ENCODE measurements around the gene MTG2. TPM values are rescaled to one million over a fixed set of nuclear protein-coding genes. Genes with fewer than 3 reads are reported as not detected.

Gene MTG2
- polyA plus RNA-seq, 1 of the 3 experiments (the other 2 are of a cell fraction), result 42.9 TPM

DNA sequence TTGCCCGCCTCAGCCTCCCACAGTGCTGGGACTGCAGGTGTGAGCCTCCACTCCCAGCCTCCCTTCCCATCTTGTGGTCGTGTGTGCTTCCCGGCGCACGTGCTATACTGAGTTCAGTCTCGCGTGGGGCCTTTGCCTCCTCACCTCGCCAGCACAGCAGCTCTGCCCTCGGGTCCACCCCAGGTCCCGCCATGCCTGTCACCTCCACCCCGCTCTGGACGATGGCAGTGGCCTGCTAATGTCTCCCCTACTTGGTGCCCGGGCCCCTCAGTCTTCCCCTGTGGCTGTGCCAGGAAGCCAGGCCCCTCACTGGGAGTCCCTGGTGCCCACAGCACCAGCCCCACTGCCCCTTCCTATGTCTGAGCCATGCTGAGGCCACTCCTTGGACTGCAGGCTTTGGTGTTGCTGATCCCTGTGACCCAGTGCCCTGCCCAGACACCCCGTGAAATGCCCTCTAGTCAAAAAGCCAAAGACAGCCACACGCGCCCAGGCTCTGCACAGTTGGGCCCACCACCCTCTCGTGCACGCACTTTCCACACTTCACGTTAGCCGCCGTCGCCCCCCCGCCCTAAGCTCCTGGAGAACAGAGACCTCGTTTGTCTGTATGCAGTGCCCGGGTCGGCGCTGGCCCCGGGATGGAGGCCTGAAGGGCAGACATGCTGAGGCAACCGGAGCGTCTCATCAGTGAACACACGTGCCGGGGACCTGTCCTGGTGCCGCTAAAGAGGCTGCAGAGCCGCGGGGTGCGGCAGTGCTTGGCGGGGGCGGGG, 23.0 kb downstream of the MTG2 start:
- H3K27me3 ChIP-seq (ENCODE audit: insufficient read depth), result no peaks in the 10 kb centered on the region
- 97% methylated on average over 25 of the region's 38 CpGs for WGBS (ENCODE audit: low lambda C conversion rate)
- no peak for TF ChIP-seq FOXJ3 (CRISPR knock-in tag; IDR thresholded peaks at IDR 0.05)
- TF ChIP-seq TCF12 (IDR thresholded peaks at IDR 0.05), result no peak
- TF ChIP-seq, protein P1, sequence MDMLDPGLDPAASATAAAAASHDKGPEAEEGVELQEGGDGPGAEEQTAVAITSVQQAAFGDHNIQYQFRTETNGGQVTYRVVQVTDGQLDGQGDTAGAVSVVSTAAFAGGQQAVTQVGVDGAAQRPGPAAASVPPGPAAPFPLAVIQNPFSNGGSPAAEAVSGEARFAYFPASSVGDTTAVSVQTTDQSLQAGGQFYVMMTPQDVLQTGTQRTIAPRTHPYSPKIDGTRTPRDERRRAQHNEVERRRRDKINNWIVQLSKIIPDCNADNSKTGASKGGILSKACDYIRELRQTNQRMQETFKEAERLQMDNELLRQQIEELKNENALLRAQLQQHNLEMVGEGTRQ (IDR thresholded peaks at IDR 0.05; ENCODE audit: borderline replicate concordance, low read depth, low read length), result no peak
- no peak for TF ChIP-seq FOSL2 (IDR thresholded peaks at IDR 0.05; ENCODE audit: borderline replicate concordance, low read depth)
- no peak for TF ChIP-seq MXI1 (IDR thresholded peaks at IDR 0.05; ENCODE audit: low read depth, low read length)
- no peak for TF ChIP-seq RXRA (IDR thresholded peaks at IDR 0.05; ENCODE audit: borderline replicate concordance, low read depth)
- TF ChIP-seq NFIC (IDR thresholded peaks at IDR 0.05; ENCODE audit: borderline replicate concordance), result no peak
- TF ChIP-seq POLR2AphosphoS5 (IDR thresholded peaks at IDR 0.05; ENCODE audit: low read depth, low read length), result no peak
- TF ChIP-seq GABPA (IDR thresholded peaks at IDR 0.05; ENCODE audit: low read depth), result no peak
- TF ChIP-seq, protein P2, sequence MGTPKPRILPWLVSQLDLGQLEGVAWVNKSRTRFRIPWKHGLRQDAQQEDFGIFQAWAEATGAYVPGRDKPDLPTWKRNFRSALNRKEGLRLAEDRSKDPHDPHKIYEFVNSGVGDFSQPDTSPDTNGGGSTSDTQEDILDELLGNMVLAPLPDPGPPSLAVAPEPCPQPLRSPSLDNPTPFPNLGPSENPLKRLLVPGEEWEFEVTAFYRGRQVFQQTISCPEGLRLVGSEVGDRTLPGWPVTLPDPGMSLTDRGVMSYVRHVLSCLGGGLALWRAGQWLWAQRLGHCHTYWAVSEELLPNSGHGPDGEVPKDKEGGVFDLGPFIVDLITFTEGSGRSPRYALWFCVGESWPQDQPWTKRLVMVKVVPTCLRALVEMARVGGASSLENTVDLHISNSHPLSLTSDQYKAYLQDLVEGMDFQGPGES (IDR thresholded peaks at IDR 0.05; ENCODE audit: low read depth, low read length), result no peak
- TF ChIP-seq CHD2 (IDR thresholded peaks at IDR 0.05; ENCODE audit: low read length, partially characterized antibody), result no peak
- TF ChIP-seq, protein P3, sequence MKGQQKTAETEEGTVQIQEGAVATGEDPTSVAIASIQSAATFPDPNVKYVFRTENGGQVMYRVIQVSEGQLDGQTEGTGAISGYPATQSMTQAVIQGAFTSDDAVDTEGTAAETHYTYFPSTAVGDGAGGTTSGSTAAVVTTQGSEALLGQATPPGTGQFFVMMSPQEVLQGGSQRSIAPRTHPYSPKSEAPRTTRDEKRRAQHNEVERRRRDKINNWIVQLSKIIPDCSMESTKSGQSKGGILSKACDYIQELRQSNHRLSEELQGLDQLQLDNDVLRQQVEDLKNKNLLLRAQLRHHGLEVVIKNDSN (IDR thresholded peaks at IDR 0.05; ENCODE audit: borderline replicate concordance, low read depth), result no peak
- TF ChIP-seq NRF1 (IDR thresholded peaks at IDR 0.05; ENCODE audit: low read depth, low read length), result no peak
- TF ChIP-seq GATA2 (CRISPR knock-in tag; IDR thresholded peaks at IDR 0.05), result no peak
- TF ChIP-seq, protein P4, sequence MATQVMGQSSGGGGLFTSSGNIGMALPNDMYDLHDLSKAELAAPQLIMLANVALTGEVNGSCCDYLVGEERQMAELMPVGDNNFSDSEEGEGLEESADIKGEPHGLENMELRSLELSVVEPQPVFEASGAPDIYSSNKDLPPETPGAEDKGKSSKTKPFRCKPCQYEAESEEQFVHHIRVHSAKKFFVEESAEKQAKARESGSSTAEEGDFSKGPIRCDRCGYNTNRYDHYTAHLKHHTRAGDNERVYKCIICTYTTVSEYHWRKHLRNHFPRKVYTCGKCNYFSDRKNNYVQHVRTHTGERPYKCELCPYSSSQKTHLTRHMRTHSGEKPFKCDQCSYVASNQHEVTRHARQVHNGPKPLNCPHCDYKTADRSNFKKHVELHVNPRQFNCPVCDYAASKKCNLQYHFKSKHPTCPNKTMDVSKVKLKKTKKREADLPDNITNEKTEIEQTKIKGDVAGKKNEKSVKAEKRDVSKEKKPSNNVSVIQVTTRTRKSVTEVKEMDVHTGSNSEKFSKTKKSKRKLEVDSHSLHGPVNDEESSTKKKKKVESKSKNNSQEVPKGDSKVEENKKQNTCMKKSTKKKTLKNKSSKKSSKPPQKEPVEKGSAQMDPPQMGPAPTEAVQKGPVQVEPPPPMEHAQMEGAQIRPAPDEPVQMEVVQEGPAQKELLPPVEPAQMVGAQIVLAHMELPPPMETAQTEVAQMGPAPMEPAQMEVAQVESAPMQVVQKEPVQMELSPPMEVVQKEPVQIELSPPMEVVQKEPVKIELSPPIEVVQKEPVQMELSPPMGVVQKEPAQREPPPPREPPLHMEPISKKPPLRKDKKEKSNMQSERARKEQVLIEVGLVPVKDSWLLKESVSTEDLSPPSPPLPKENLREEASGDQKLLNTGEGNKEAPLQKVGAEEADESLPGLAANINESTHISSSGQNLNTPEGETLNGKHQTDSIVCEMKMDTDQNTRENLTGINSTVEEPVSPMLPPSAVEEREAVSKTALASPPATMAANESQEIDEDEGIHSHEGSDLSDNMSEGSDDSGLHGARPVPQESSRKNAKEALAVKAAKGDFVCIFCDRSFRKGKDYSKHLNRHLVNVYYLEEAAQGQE (IDR thresholded peaks at IDR 0.05; ENCODE audit: low read depth, low read length), result no peak
- TF ChIP-seq RFX5 (IDR thresholded peaks at IDR 0.05; ENCODE audit: low read length), result no peak
- TF ChIP-seq, protein P5, sequence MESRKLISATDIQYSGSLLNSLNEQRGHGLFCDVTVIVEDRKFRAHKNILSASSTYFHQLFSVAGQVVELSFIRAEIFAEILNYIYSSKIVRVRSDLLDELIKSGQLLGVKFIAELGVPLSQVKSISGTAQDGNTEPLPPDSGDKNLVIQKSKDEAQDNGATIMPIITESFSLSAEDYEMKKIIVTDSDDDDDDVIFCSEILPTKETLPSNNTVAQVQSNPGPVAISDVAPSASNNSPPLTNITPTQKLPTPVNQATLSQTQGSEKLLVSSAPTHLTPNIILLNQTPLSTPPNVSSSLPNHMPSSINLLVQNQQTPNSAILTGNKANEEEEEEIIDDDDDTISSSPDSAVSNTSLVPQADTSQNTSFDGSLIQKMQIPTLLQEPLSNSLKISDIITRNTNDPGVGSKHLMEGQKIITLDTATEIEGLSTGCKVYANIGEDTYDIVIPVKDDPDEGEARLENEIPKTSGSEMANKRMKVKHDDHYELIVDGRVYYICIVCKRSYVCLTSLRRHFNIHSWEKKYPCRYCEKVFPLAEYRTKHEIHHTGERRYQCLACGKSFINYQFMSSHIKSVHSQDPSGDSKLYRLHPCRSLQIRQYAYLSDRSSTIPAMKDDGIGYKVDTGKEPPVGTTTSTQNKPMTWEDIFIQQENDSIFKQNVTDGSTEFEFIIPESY (IDR thresholded peaks at IDR 0.05; ENCODE audit: borderline replicate concordance, low read depth), result no peak
- no peak for TF ChIP-seq TEAD4 (IDR thresholded peaks at IDR 0.05; ENCODE audit: borderline replicate concordance, insufficient read depth)
- no peak for TF ChIP-seq SMC3 (IDR thresholded peaks at IDR 0.05; ENCODE audit: low read depth, low read length)
- no peaks in the 10 kb centered on the region for H3K79me2 ChIP-seq (ENCODE audit: insufficient read depth)
- no peak overlapping the region for H3K27ac ChIP-seq (ENCODE audit: low read depth in 2 of 2, low read length in 1 of 2)
- no peak overlapping the region for H3K4me2 ChIP-seq
- DNase-seq, result no peak
- no peak overlapping the region for H3K9ac ChIP-seq
- no peak overlapping the region for H2AFZ ChIP-seq (ENCODE audit: low read depth)
- CTCF ChIA-PET, result interaction anchor here (0.9 kb wide), 1 partner anchor 41 kb away, joined by 3 read pairs; no protein-coding TSS in a partner anchor
- no peaks in the 10 kb centered on the region for H3F3A ChIP-seq (replicated peaks; ENCODE audit: insufficient read depth)
- peaks cover 0 to 7% of the 10 kb centered on the region in 2 experiments; a peak in 2 of 4 replicates for H3K4me1 ChIP-seq (ENCODE audit: control insufficient read depth in 1 of 2, insufficient read depth in 2 of 2, low read depth in 1 of 2, low read length in 1 of 2)
- H3K36me3 ChIP-seq (replicated peaks in 1 of 2; ENCODE audit: control insufficient read depth in 1 of 2, insufficient read depth in 2 of 2, low read length in 1 of 2), result peaks cover 0 to 17% of the 10 kb centered on the region in 2 experiments
- no peaks in the 10 kb centered on the region for H3K9me2 ChIP-seq
- no peaks in the 10 kb centered on the region for H3K9me3 ChIP-seq
- POLR2A ChIA-PET, result no interaction called here
- no peaks in the 10 kb centered on the region for H4K20me1 ChIP-seq (ENCODE audit: insufficient read depth)
- H3K4me3 ChIP-seq (ENCODE audit: low read depth in 2 of 2, low read length in 1 of 2), result no peak overlapping the region
